K562 (cell line): ENCODE data around the gene STEAP1B. TPM values are rescaled to one million over a fixed set of nuclear protein-coding genes. Genes with fewer than 3 reads are reported as not detected.

Source experiments
- ATAC-seq: fragments of 200-7000 bp; cut with Tn5 transposase; 3 replicates; pipeline ENCODE4 v1.9.1; 2020; ENCODE audit warnings: moderate library complexity
- BruUV-seq: library from RNA; stranded (reverse); fragments of 400-500 nt; replicated peaks from 2 replicates; lab custom pipeline; 2021; lab: Mats Ljungman, UMichigan
- CTCF ChIA-PET: fragments of 300-600 bp; formaldehyde crosslinking; extraction: SDS; loops from one replicate; lab custom pipeline; 2021; ENCODE audit warnings: low intra/inter-chr PET ratio; lab: Yijun Ruan, JAX
- POLR2A ChIA-PET: fragments of 300-600, 350-650 bp; sonication (Branson Sonifier 250); formaldehyde crosslinking; extraction: SDS; loops from one replicate; lab custom pipeline; 2021; ENCODE audit warnings: antibody characterized with exemption, inconsistent platforms; lab: Yijun Ruan, JAX
- DNase-seq, 4 experiments: peaks; one replicate each; pipeline versions ENCODE4 v3.0.0 to v3.0.0-alpha.2; 2011 to 2018; ENCODE audit warnings: low spot score in 3 of 4, mixed read lengths in 3 of 4; ENCODE audit errors: extremely low read depth in 1 of 4
- FAIRE-seq: peaks from 2 replicates; lab custom pipeline; 2011; peaks lifted over from hg19 to GRCh38; lab: Jason Lieb, UNC
- H2AFZ ChIP-seq: 2 replicates; pipeline ENCODE4 v1.6.0; 2011; ENCODE audit warnings: low read depth, low read length, control low read depth, inconsistent platforms
- H3K27ac ChIP-seq: fragments of 200-600 bp; 3 replicates; pipeline ENCODE4 v1.8.0; 2011; ENCODE audit warnings: low read depth, mild to moderate bottlenecking, control low read depth, inconsistent platforms, low read length, moderate library complexity, mixed read lengths; ENCODE audit errors: extremely low read depth
- H3K27me3 ChIP-seq, 2 experiments: fragments of 300-600 bp in 1 of 2; 2 replicates in 1 of 2; 3 replicates in 1 of 2; pipeline versions ENCODE4 v1.6.0 to v1.8.0; 2011; ENCODE audit warnings: inconsistent platforms in 2 of 2, low read length in 2 of 2, mild to moderate bottlenecking in 1 of 2, mixed read lengths in 1 of 2, moderate library complexity in 1 of 2; ENCODE audit not compliant: control insufficient read depth in 2 of 2, insufficient read depth in 2 of 2
- H3K36me3 ChIP-seq: fragments of 300-600 bp; 3 replicates; pipeline ENCODE4 v1.8.0; 2011; ENCODE audit warnings: mild to moderate bottlenecking, low read length, inconsistent platforms; ENCODE audit not compliant: control insufficient read depth, insufficient read depth
- H3K4me1 ChIP-seq, 2 experiments: fragments of 200-600 bp in 1 of 2; replicated peaks in 1 of 2; 2 replicates in 1 of 2; 3 replicates in 1 of 2; pipeline versions ENCODE4 v1.5.1 to v1.8.0; 2011; ENCODE audit warnings: inconsistent platforms in 2 of 2, low read length in 2 of 2, mild to moderate bottlenecking in 1 of 2, mixed read lengths in 1 of 2, moderate library complexity in 1 of 2; ENCODE audit not compliant: control insufficient read depth in 2 of 2, insufficient read depth in 2 of 2
- H3K4me2 ChIP-seq: 2 replicates; pipeline ENCODE4 v1.6.1; 2011; ENCODE audit warnings: low read length, control low read depth, inconsistent platforms, mixed read lengths; ENCODE audit not compliant: insufficient read depth
- H3K4me3 ChIP-seq: fragments of 200-600 bp; sonication (generic), shearing (Covaris generic); 2 replicates; pipeline ENCODE4 v1.5.1; 2016; ENCODE audit warnings: control low read depth, inconsistent platforms
- H3K79me2 ChIP-seq: fragments of 200-600 bp; 3 replicates; pipeline ENCODE4 v1.8.0; 2011; ENCODE audit warnings: low read length, inconsistent platforms; ENCODE audit not compliant: control insufficient read depth, insufficient read depth
- H3K9ac ChIP-seq, 2 experiments: 2 replicates each; pipeline versions ENCODE4 v1.6.0 to v1.6.1; 2011; ENCODE audit warnings: low read depth in 2 of 2, low read length in 2 of 2, control low read depth in 1 of 2, inconsistent platforms in 1 of 2, mild to moderate bottlenecking in 1 of 2, mixed read lengths in 1 of 2; ENCODE audit not compliant: insufficient read depth in 1 of 2
- H3K9me1 ChIP-seq: one replicate; pipeline ENCODE4 v1.6.0; 2011; ENCODE audit warnings: inconsistent platforms, mild to moderate bottlenecking, low read length, moderate library complexity; ENCODE audit not compliant: control insufficient read depth, insufficient read depth
- H3K9me3 ChIP-seq: replicated peaks from 2 replicates; pipeline ENCODE4 v1.5.1; 2011; ENCODE audit warnings: low read depth, low read length, inconsistent platforms; ENCODE audit not compliant: control insufficient read depth, insufficient read depth
- H4K20me1 ChIP-seq: replicated peaks from 2 replicates; pipeline ENCODE4 v1.6.1; 2011; ENCODE audit warnings: low read length, inconsistent platforms, mixed read lengths; ENCODE audit not compliant: control insufficient read depth, insufficient read depth
- ARID1B ChIP-seq: fragments of 450-650 bp; IDR thresholded peaks from 2 replicates; pipeline ENCODE4 v1.6.1; 2016; ENCODE audit warnings: antibody characterized with exemption, mild to moderate bottlenecking, inconsistent platforms
- ATF1 ChIP-seq, 2 experiments: fragments of 450-650 bp in 1 of 2; IDR thresholded peaks; 2 replicates each; pipeline ENCODE4 v1.6.1; 2016; ENCODE audit warnings: missing compliant biosample characterization in 1 of 2, missing genetic modification characterization in 1 of 2
- CBFA2T2 ChIP-seq: fragments of 450-650 bp; conservative IDR thresholded peaks from 2 replicates; pipeline ENCODE4 v1.6.1; 2017; ENCODE audit warnings: mild to moderate bottlenecking
- CBFA2T3 ChIP-seq: fragments of 450-650 bp; IDR thresholded peaks from 2 replicates; pipeline ENCODE4 v1.6.1; 2017
- KDM1A ChIP-seq, 2 experiments: fragments of 450-650 bp; IDR thresholded peaks; 2 replicates each; pipeline ENCODE4 v1.6.1; 2016; ENCODE audit warnings: mild to moderate bottlenecking in 2 of 2
- MEIS2 ChIP-seq: fragments of 450-650 bp; IDR thresholded peaks from 2 replicates; pipeline ENCODE4 v1.6.1; 2014; ENCODE audit warnings: mild to moderate bottlenecking; ENCODE audit not compliant: partially characterized antibody
- NCOR1 ChIP-seq: fragments of 450-650 bp; IDR thresholded peaks from 2 replicates; pipeline ENCODE4 v1.6.1; 2016; ENCODE audit warnings: mild to moderate bottlenecking, moderate library complexity
- RCOR1 ChIP-seq, 2 experiments: IDR thresholded peaks; 2 replicates each; pipeline ENCODE4 v1.6.1; 2012; ENCODE audit warnings: low read depth in 2 of 2, low read length in 2 of 2, borderline replicate concordance in 1 of 2, improper control_type of control experiment in 1 of 2
- TAL1 ChIP-seq: fragments of 450-650 bp; IDR thresholded peaks from 2 replicates; pipeline ENCODE4 v1.6.1; 2016; ENCODE audit warnings: mild to moderate bottlenecking
- TCF3 ChIP-seq: sonication (generic); formaldehyde crosslinking; IDR thresholded peaks from 2 replicates; pipeline ENCODE4 v1.4.0; 2020; ENCODE audit warnings: mild to moderate bottlenecking, missing genetic modification reagents
- TEAD4 ChIP-seq, 2 experiments: sonication (generic) in 1 of 2; formaldehyde crosslinking in 1 of 2; IDR thresholded peaks; 2 replicates each; pipeline versions ENCODE4 v1.6.1 to v1.8.0; 2012 to 2022; ENCODE audit warnings: borderline replicate concordance in 1 of 2, inconsistent platforms in 1 of 2, low read length in 1 of 2, mild to moderate bottlenecking in 1 of 2, missing genetic modification reagents in 1 of 2
- ZNF175 ChIP-seq: fragments of 200-800 bp; sonication (Bioruptor generic); IDR thresholded peaks from 2 replicates; pipeline ENCODE4 v1.6.1; 2016; ENCODE audit warnings: low read depth, mild to moderate bottlenecking, missing genetic modification characterization, missing compliant biosample characterization
- ZNF217 ChIP-seq: sonication (generic); formaldehyde crosslinking; IDR thresholded peaks from 2 replicates; pipeline ENCODE4 v1.8.0; 2022; ENCODE audit warnings: mild to moderate bottlenecking, missing genetic modification reagents
- ZNF24 ChIP-seq: fragments of 450-650 bp; IDR thresholded peaks from 2 replicates; pipeline ENCODE4 v1.6.1; 2016
- WGBS: fragments of 100-300 bp; shearing (Covaris generic); methylation state at CpG from one replicate; pipeline ENCODE4 v1.1.6; 2016; ENCODE audit warnings: low coverage, mixed read lengths; ENCODE audit not compliant: insufficient coverage; ENCODE audit errors: missing lambda C conversion rate; 5-methylcytosine and 5-hydroxymethylcytosine counted together
- in situ Hi-C: fragments of 300-500 bp; cut with MboI; formaldehyde crosslinking; loops from 4 replicates; pipeline ENCODE4 v1.15.0; 2018; ENCODE audit warnings: inconsistent platforms, mixed read lengths
- intact Hi-C: fragments of 100-400 bp; cut with micrococcal nuclease; formaldehyde crosslinking; loops from 2 replicates; pipeline ENCODE4 v1.14.2; 2022
- polyA plus RNA-seq, 8 experiments: library from polyadenylated mRNA; depleted of rRNA in 4 of 8; stranded (reverse) in 5 of 8; unstranded in 3 of 8; fragments of >200 nt; fragmentation: Nextera tagmentation in 2 of 8; fragmentation: Illumina TruSeq in 1 of 8; extraction: Ambion mirVana in 2 of 8; extraction: Trizol in 1 of 8; gene quantifications; 2 replicates each; pipeline versions ENCODE4 v1.2.1 to v1.2.3, GENCODE V29; 2011 to 2014; ENCODE audit warnings: inconsistent platforms in 1 of 8, missing spikeins in 1 of 8
- total RNA-seq, 7 experiments: library from RNA; depleted of rRNA in 6 of 7; stranded (reverse); fragments of >200 nt in 6 of 7; fragmentation: Illumina TruSeq in 2 of 7; extraction: Trizol in 2 of 7; gene quantifications; 2 replicates each; pipeline versions ENCODE4 v1.2.1 to v1.2.3, GENCODE V29; 2011 to 2021; ENCODE audit warnings: low replicate concordance in 1 of 7
- TF ChIP-seq, protein P1 (sequence below): sonication (generic); formaldehyde crosslinking; IDR thresholded peaks from 2 replicates; pipeline ENCODE4 v1.8.0; 2023; ENCODE audit warnings: mild to moderate bottlenecking, missing genetic modification reagents

STEAP1B gene
- total and polyA plus RNA-seq, 9 of the 15 experiments (the other 6 are each of a cell fraction or from before 2014, with no cell fraction given): 20.0 to 38.5 (median 30.6) TPM

- H3K9me1 ChIP-seq: peaks cover 4% of the 10 kb centered on the region
- ATAC-seq: no peak
Observed at GRCh38 chr7:22477262-22477661, 22.7 kb downstream of the STEAP1B start.

More at GRCh38 chr7:22477262-22477661, 22.7 kb downstream of the STEAP1B start:
- DNase-seq: no peak
- no peaks in the 10 kb centered on the region for H4K20me1 ChIP-seq
- no peak overlapping the region for H3K4me2 ChIP-seq
- TF ChIP-seq NCOR1 (0 out of 2 replicates have a peak, but pooled peaks have one; percentile 25), TAL1 (peak; percentile 57), RCOR1 (IDR thresholded peaks at IDR 0.05; ENCODE audit: borderline replicate concordance in 1 of 2, low read depth in 2 of 2, low read length in 2 of 2) (peak in 1 of 2 experiments; percentile 76; a peak in 2 of 4 replicates), ZNF217 (no peak), MEIS2 (peak; percentile 54), TEAD4 (IDR thresholded peaks at IDR 0.05; ENCODE audit: low read length) (peak; percentile 71), TEAD4 (CRISPR knock-in tag; IDR thresholded peaks at IDR 0.05; ENCODE audit: borderline replicate concordance) (no peak), CBFA2T3 (peak; percentile 75), ZNF175 (CRISPR knock-in tag) (peak; percentile 32; the same call in 1 of the 2 replicates), CBFA2T2 (peak; percentile 55), TCF3 (CRISPR knock-in tag) (peak; percentile 12; the same call in 1 of the 2 replicates), ZNF24 (no peak), KDM1A (IDR thresholded peaks at IDR 0.05) (peak; percentile 83 to 86), ARID1B (0 out of 2 replicates have a peak, but pooled peaks have one; percentile 10), ATF1 (CRISPR knock-in tag; IDR thresholded peaks at IDR 0.05) (no peak), ATF1 (tag; IDR thresholded peaks at IDR 0.05) (peak; percentile 32; the same call in 1 of the 2 replicates)
- TF ChIP-seq, protein P1, sequence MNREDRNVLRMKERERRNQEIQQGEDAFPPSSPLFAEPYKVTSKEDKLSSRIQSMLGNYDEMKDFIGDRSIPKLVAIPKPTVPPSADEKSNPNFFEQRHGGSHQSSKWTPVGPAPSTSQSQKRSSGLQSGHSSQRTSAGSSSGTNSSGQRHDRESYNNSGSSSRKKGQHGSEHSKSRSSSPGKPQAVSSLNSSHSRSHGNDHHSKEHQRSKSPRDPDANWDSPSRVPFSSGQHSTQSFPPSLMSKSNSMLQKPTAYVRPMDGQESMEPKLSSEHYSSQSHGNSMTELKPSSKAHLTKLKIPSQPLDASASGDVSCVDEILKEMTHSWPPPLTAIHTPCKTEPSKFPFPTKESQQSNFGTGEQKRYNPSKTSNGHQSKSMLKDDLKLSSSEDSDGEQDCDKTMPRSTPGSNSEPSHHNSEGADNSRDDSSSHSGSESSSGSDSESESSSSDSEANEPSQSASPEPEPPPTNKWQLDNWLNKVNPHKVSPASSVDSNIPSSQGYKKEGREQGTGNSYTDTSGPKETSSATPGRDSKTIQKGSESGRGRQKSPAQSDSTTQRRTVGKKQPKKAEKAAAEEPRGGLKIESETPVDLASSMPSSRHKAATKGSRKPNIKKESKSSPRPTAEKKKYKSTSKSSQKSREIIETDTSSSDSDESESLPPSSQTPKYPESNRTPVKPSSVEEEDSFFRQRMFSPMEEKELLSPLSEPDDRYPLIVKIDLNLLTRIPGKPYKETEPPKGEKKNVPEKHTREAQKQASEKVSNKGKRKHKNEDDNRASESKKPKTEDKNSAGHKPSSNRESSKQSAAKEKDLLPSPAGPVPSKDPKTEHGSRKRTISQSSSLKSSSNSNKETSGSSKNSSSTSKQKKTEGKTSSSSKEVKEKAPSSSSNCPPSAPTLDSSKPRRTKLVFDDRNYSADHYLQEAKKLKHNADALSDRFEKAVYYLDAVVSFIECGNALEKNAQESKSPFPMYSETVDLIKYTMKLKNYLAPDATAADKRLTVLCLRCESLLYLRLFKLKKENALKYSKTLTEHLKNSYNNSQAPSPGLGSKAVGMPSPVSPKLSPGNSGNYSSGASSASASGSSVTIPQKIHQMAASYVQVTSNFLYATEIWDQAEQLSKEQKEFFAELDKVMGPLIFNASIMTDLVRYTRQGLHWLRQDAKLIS (CRISPR knock-in tag): no peak
- TF ChIP-seq, all 486 proteins: peak for 12
- no peak overlapping the region for H3K9ac ChIP-seq
- BruUV-seq: no TSS peak
- no peaks in the 10 kb centered on the region for H3K9me3 ChIP-seq
- no peak for FAIRE-seq
- peaks cover 20% of the 10 kb centered on the region; the same call in 2 of the 3 replicates for H3K36me3 ChIP-seq
- WGBS: 77% methylated on average over 4 of the region's 4 CpGs
- H3K27ac ChIP-seq: no peak overlapping the region
- H2AFZ ChIP-seq: no peak overlapping the region
- POLR2A ChIA-PET: no interaction called here
- intact Hi-C loops (no loop called here), in situ Hi-C loops (no loop called here)
- H3K27me3 ChIP-seq: no peaks in the 10 kb centered on the region
- CTCF ChIA-PET: no interaction called here
- H3K4me1 ChIP-seq: peaks cover 0 to 3% of the 10 kb centered on the region in 2 experiments; a peak in 1 of 5 replicates
- no peak overlapping the region for H3K4me3 ChIP-seq
- H3K79me2 ChIP-seq: no peaks in the 10 kb centered on the region
